GM18870 (cell line): ENCODE data around the gene CIAPIN1.

Experiments used
- ATAC-seq: cut with Tn5 transposase; IDR thresholded peaks from one replicate; pipeline ENCODE4 v1.9.1; 2021; ENCODE audit warnings: moderate library complexity; ENCODE audit not compliant: unreplicated experiment

The CIAPIN1 gene

DNA sequence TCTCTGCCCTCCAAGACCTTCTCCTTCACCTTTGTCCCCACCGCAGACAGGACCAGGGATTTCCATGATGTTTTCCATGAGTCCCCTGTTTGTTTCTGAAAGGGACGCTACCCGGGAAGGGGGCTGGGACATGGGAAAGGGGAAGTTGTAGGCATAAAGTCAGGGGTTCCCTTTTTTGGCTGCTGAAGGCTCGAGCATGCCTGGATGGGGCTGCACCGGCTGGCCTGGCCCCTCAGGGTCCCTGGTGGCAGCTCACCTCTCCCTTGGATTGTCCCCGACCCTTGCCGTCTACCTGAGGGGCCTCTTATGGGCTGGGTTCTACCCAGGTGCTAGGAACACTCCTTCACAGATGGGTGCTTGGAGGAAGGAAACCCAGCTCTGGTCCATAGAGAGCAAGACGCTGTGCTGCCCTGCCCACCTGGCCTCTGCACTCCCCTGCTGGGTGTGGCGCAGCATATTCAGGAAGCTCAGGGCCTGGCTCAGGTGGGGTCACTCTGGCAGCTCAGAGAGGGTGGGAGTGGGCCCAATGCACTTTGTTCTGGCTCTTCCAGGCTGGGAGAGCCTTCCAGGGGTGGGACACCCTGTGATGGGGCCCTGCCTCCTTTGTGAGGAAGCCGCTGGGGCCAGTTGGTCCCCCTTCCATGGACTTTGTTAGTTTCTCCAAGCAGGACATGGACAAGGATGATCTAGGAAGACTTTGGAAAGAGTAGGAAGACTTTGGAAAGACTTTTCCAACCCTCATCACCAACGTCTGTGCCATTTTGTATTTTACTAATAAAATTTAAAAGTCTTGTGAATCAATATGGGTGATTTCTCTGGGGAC lies 62.7 kb downstream of the CIAPIN1 start:
- no peak for ATAC-seq

DNA sequence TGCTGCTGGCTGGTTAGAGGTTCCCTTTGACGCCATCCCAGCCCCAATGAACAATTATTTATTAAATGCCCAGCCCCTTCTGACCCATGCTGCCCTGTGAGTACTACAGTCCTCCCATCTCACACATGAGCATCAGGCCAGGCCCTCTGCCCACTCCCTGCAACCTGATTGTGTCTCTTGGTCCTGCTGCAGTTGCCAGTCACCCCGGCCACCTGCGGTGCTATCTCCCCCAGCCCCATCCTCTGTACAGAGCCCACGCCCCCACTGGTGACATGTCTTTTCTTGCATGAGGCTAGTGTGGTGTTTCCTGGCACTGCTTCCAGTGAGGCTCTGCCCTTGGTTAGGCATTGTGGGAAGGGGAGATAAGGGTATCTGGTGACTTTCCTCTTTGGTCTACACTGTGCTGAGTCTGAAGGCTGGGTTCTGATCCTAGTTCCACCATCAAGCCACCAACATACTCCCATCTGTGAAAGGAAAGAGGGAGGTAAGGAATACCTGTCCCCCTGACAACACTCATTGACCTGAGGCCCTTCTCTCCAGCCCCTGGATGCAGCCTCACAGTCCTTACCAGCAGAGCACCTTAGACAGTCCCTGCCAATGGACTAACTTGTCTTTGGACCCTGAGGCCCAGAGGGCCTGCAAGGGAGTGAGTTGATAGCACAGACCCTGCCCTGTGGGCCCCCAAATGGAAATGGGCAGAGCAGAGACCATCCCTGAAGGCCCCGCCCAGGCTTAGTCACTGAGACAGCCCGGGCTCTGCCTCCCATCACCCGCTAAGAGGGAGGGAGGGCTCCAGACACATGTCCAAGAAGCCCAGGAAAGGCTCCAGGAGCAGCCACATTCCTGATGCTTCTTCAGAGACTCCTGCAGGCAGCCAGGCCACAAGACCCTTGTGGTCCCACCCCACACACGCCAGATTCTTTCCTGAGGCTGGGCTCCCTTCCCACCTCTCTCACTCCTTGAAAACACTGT lies 63.6 kb downstream of the CIAPIN1 start:
- ATAC-seq, result no peak

DNA sequence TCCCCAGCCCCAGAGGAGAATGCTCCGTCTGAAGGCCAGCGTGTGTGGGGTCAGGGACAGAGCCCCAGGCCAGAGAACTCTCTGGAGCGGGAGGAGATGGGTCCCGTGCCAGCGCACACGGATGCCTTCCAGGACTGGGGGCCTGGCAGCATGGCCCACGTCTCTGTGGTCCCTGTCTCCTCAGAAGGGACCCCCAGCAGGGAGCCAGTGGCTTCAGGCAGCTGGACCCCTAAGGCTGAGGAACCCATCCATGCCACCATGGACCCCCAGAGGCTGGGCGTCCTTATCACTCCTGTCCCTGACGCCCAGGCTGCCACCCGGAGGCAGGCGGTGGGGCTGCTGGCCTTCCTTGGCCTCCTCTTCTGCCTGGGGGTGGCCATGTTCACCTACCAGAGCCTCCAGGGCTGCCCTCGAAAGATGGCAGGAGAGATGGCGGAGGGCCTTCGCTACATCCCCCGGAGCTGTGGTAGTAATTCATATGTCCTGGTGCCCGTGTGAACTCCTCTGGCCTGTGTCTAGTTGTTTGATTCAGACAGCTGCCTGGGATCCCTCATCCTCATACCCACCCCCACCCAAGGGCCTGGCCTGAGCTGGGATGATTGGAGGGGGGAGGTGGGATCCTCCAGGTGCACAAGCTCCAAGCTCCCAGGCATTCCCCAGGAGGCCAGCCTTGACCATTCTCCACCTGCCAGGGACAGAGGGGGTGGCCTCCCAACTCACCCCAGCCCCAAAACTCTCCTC lies 64.5 kb downstream of the CIAPIN1 start:
- ATAC-seq, result no peak

DNA sequence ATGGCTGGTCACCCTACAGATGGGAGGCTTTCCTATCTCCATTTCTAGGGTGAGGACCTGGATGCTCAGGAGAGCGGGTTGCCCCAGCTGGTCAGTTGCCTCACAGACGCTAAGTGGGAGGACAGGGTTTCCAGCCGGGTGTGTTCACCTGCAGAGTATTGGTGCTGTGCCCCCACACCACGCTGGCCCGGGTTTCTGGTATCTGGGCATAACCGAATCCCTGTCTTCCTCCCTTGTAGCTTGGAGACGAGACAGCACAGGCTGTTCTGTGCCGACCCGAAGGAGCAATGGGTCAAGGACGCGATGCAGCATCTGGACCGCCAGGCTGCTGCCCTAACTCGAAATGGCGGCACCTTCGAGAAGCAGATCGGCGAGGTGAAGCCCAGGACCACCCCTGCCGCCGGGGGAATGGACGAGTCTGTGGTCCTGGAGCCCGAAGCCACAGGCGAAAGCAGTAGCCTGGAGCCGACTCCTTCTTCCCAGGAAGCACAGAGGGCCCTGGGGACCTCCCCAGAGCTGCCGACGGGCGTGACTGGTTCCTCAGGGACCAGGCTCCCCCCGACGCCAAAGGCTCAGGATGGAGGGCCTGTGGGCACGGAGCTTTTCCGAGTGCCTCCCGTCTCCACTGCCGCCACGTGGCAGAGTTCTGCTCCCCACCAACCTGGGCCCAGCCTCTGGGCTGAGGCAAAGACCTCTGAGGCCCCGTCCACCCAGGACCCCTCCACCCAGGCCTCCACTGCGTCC lies 65.2 kb downstream of the CIAPIN1 start:
- ATAC-seq, result no peak

DNA sequence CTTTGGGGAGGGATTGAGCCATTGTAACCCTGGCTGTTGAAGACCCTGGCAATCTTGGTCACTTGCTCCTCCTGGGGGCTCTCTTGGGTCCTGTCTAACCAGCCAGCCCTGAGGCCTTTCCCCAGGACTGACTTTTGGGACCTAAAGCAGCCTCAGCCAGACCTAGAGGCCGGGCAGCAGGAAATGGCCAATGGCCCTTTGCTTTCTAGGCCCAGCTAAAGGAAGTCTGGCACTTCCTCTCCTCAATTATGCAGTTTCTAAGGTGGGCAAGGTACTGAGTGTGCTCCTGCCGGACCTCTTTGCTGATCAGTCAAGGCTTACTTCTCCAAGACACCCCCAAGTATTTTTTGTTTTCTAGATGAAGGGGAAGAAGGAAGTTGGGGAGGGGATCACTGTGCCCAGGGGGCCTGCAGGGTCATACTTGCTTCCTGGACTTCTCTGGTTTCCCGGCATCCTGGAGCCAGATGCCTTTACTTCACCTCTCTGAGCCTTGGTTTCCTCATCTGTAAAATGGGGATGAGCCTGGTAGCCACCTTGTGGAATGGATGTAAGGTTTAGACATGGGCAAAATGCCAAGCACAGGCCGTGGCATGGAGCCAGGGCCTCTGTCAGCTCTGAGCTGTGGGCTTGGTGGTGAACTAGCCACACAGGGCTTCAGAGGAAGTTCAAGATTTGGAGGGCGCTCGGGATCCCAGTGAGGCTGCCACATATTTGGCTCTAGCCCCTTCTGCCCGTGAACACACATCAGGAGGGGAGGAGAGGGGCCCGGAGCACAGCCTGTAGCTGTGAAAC lies 66.3 kb downstream of the CIAPIN1 start:
- no peak for ATAC-seq

DNA sequence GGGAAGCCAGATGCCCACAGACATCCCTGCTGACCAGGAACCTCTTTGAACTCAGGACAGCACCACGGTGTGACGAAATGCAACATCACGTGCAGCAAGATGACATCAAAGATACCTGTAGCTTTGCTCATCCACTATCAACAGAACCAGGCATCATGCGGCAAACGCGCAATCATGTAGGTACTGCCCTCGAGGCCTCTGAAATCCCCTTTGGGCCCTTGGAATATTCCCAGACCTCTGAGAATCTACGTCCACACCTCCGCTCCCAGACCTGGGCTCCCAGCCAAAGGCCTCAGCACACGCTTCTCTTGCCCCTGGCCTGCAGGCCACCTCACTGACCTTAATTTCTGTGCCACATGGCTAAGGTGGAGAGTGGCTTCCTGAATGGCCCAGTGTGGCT lies 67.6 kb downstream of the CIAPIN1 start:
- no peak for ATAC-seq
